Measurements from ENCODE around the gene MATN4. TPM values are rescaled to one million over a fixed set of nuclear protein-coding genes. Genes with fewer than 3 reads are reported as not detected.

MATN4 gene
- total and polyA plus RNA-seq, 4 experiments from 2014 or later, result not detected

- Histone ChIP-seq H3K9me3 (ENCODE audit: control insufficient read depth in 1 of 2, low read length in 2 of 2) (no peaks in the 10 kb centered on the region), H3K4me1 (ENCODE audit: insufficient read depth, low read length) (peaks cover 29% of the 10 kb centered on the region), H3K4me3 (ENCODE audit: low read length in 2 of 2) (no peak overlapping the region), H3K27ac (ENCODE audit: low read depth, low read length) (no peak overlapping the region), H3K27me3 (ENCODE audit: insufficient read depth, low read length) (no peaks in the 10 kb centered on the region), H3K36me3 (ENCODE audit: insufficient read depth, low read length) (no peaks in the 10 kb centered on the region)
- H3K27me3 Mint-ChIP-seq, result no peaks in the 10 kb centered on the region
- peak overlapping the region in 1 of 7 donors; percentile 21 for H3K27ac Mint-ChIP-seq
- intact Hi-C loops (cut with micrococcal nuclease), result no loop called here
- ChIA-PET POLR2A (ENCODE audit: partially characterized antibody) (no interaction called here), CTCF (ENCODE audit: partially characterized antibody) (interaction anchor here (0.6 to 1.4 kb wide), 4 partner anchors 11 to 93 kb away, joined by 3 to 4 read pairs (median 4); no protein-coding TSS in a partner anchor)
- no peak overlapping the region for H3K4me3 Mint-ChIP-seq
- no peak for DNase-seq
- no peaks in the 10 kb centered on the region for H3K9me3 Mint-ChIP-seq
- H3K4me1 Mint-ChIP-seq, result peaks cover 3 to 36% (median 17%) of the 10 kb centered on the region in 4 donors
- H3K36me3 Mint-ChIP-seq, result no peaks in the 10 kb centered on the region
Observed at GRCh38 chr20:45344168-45344860, 36.2 kb upstream of the MATN4 start.

DNA sequence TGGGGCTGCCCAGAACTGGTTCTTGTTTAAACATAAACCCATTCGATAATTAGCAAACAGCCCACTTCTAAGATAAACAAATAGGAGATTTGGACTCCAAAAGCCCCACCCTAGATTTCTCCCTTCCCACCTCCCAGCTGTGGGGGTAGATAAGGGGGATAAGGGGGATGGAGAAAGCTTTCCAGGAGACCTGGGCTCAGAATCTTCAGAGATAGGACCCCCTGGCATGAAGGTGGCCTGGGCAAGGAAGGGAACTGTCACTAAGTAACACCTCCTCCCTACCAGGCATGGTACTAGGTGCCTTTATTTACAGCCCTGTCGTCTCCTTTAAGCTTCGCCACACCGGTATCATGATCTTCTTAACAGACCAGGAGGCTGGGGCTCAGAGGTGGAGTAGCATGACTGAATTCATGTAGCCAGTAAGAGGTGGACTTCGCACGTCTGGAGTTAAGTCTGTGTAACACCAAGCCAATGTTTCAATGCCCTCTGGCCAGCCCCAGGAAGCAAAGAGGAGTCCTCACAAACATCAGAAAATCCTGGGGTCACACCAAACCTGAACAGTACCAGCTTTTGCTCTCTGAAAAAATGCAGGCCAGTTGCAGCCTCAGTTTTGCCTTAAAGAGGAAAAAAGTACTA lies 35.6 kb upstream of the MATN4 start:
- H3K27me3 ChIP-seq (ENCODE audit: insufficient read depth, low read length), result no peaks in the 10 kb centered on the region
- no peaks in the 10 kb centered on the region for H3K36me3 ChIP-seq (ENCODE audit: insufficient read depth, low read length)
- H3K27ac Mint-ChIP-seq, result peak overlapping the region in 1 of 7 donors; percentile 21
- CTCF ChIA-PET (ENCODE audit: partially characterized antibody), result interaction anchor here (0.8 to 1.4 kb wide), 3 partner anchors 19 to 93 kb away, joined by 3 to 4 read pairs (median 4); no protein-coding TSS in a partner anchor
- H3K4me3 Mint-ChIP-seq, result no peak overlapping the region
- no peaks in the 10 kb centered on the region for H3K36me3 Mint-ChIP-seq
- H3K9me3 ChIP-seq (ENCODE audit: control insufficient read depth in 1 of 2, low read length in 2 of 2), result no peaks in the 10 kb centered on the region
- H3K4me1 Mint-ChIP-seq, result peaks cover 3 to 36% (median 17%) of the 10 kb centered on the region in 4 donors
- H3K27ac ChIP-seq (ENCODE audit: low read depth, low read length), result no peak overlapping the region
- H3K9me3 Mint-ChIP-seq, result no peaks in the 10 kb centered on the region
- POLR2A ChIA-PET (ENCODE audit: partially characterized antibody), result no interaction called here
- H3K27me3 Mint-ChIP-seq, result no peaks in the 10 kb centered on the region
- H3K4me1 ChIP-seq (ENCODE audit: insufficient read depth, low read length), result peaks cover 27% of the 10 kb centered on the region
- intact Hi-C loops (cut with micrococcal nuclease), result no loop called here
- H3K4me3 ChIP-seq (ENCODE audit: low read length in 2 of 2), result no peak overlapping the region
- no peak for DNase-seq

DNA sequence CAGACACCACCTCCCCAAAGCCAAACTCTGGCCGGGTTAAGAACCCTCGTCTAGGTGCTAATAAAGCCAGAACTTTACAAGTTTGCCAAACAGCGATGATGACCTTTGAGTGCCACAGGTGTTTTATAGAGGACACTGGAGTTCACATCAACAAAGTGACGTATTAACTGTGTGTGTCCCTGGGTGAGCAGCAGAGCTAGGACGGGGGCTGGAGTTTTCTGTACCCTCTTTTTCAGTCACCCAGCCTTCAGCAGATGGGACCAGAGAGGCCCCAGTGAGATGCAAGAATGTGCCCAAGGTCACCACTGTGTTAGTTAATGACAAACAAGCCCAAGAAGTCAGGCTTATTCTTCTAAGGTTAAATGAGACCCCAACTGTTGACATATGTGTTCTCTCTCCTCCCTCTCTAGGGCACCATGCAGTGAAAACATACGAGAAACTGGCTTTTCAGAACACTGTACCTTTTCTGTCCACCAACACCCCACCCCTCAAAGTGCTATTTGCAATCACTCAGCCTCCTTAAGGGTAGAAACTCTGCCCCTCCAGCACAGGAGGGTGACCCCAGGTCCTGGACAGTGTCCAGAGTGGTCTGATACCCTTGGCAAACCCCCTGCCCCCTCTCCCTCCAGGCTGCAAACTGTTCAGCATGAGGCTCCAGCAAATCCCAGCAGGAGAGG lies 34.9 kb upstream of the MATN4 start:
- Histone ChIP-seq H3K27ac (ENCODE audit: low read depth, low read length) (no peak overlapping the region), H3K4me3 (ENCODE audit: low read length in 2 of 2) (no peak overlapping the region), H3K9me3 (ENCODE audit: control insufficient read depth in 1 of 2, low read length in 2 of 2) (no peaks in the 10 kb centered on the region), H3K36me3 (ENCODE audit: insufficient read depth, low read length) (no peaks in the 10 kb centered on the region), H3K27me3 (ENCODE audit: insufficient read depth, low read length) (no peaks in the 10 kb centered on the region), H3K4me1 (ENCODE audit: insufficient read depth, low read length) (peaks cover 25% of the 10 kb centered on the region)
- no peak for DNase-seq
- Mint-ChIP-seq H3K27me3 (no peaks in the 10 kb centered on the region), H3K4me1 (peaks cover 3 to 36% (median 17%) of the 10 kb centered on the region in 4 donors), H3K9me3 (no peaks in the 10 kb centered on the region), H3K27ac (no peak overlapping the region), H3K36me3 (no peaks in the 10 kb centered on the region), H3K4me3 (no peak overlapping the region)
- POLR2A ChIA-PET (ENCODE audit: partially characterized antibody), result no interaction called here
- intact Hi-C loops (cut with micrococcal nuclease), result no loop called here
- CTCF ChIA-PET (ENCODE audit: partially characterized antibody), result interaction anchor here (1.4 kb wide), 1 partner anchor 94 kb away, joined by 4 read pairs; no protein-coding TSS in a partner anchor

GRCh38 chr20:45341939-45342854 lies 34.1 kb upstream of the MATN4 start:
- ChIA-PET POLR2A (ENCODE audit: partially characterized antibody) (interaction anchor here (0.6 kb wide), 1 partner anchor 469 kb away, joined by 3 read pairs; no protein-coding TSS in a partner anchor), CTCF (ENCODE audit: partially characterized antibody) (interaction anchor here (0.8 to 1.0 kb wide), 2 partner anchors 22 to 94 kb away, joined by 3 to 4 read pairs; no protein-coding TSS in a partner anchor)
- Mint-ChIP-seq H3K4me1 (peaks cover 2 to 30% (median 12%) of the 10 kb centered on the region in 4 donors), H3K4me3 (peak overlapping the region in 1 of 8 donors; percentile 15), H3K27me3 (no peaks in the 10 kb centered on the region), H3K27ac (no peak overlapping the region), H3K9me3 (no peaks in the 10 kb centered on the region), H3K36me3 (no peaks in the 10 kb centered on the region)
- intact Hi-C loops (cut with micrococcal nuclease), result no loop called here
- Histone ChIP-seq H3K27ac (ENCODE audit: low read depth, low read length) (no peak overlapping the region), H3K36me3 (ENCODE audit: insufficient read depth, low read length) (no peaks in the 10 kb centered on the region), H3K4me1 (ENCODE audit: insufficient read depth, low read length) (peaks cover 18% of the 10 kb centered on the region), H3K9me3 (ENCODE audit: control insufficient read depth in 1 of 2, low read length in 2 of 2) (no peaks in the 10 kb centered on the region), H3K4me3 (ENCODE audit: low read length in 2 of 2) (no peak overlapping the region), H3K27me3 (ENCODE audit: insufficient read depth, low read length) (no peaks in the 10 kb centered on the region)
- DNase-seq, result no peak

DNA sequence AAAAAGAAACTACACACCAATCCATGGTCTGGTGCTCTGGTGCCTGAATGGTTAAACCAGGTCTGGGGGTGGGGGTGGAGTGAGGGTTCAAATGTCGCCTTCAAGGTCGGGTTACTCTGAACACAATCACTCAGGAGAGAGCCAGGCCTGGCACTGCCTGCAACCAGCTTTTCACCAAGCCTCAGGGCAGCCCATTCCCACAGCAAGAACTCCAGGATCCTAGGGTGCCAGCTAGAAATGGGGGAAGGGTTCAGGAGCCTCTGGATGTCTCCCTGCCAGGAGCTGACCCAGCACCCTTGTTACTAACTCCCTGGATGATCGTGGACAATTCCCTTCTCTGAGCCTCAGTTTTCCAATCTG lies 33.5 kb upstream of the MATN4 start:
- no peak for DNase-seq
- Mint-ChIP-seq H3K27ac (no peak overlapping the region), H3K9me3 (no peaks in the 10 kb centered on the region), H3K4me3 (no peak overlapping the region), H3K36me3 (no peaks in the 10 kb centered on the region), H3K27me3 (no peaks in the 10 kb centered on the region), H3K4me1 (peaks cover 1 to 23% (median 7%) of the 10 kb centered on the region in 4 donors)
- intact Hi-C loops (cut with micrococcal nuclease), result no loop called here
- Histone ChIP-seq H3K27ac (ENCODE audit: low read depth, low read length) (no peak overlapping the region), H3K9me3 (ENCODE audit: control insufficient read depth in 1 of 2, low read length in 2 of 2) (no peaks in the 10 kb centered on the region), H3K4me3 (ENCODE audit: low read length in 2 of 2) (no peak overlapping the region), H3K4me1 (ENCODE audit: insufficient read depth, low read length) (peaks cover 14% of the 10 kb centered on the region), H3K36me3 (ENCODE audit: insufficient read depth, low read length) (no peaks in the 10 kb centered on the region), H3K27me3 (ENCODE audit: insufficient read depth, low read length) (no peaks in the 10 kb centered on the region)
- ChIA-PET CTCF (ENCODE audit: partially characterized antibody) (interaction anchor here (0.8 to 1.0 kb wide), 2 partner anchors 21 to 95 kb away, joined by 3 to 4 read pairs; no protein-coding TSS in a partner anchor), POLR2A (ENCODE audit: partially characterized antibody) (interaction anchor here (0.6 kb wide), 1 partner anchor 470 kb away, joined by 3 read pairs; no protein-coding TSS in a partner anchor)

GRCh38 chr20:45340951-45341350 lies 32.9 kb upstream of the MATN4 start:
- H3K27me3 ChIP-seq (ENCODE audit: insufficient read depth, low read length), result no peaks in the 10 kb centered on the region
- CTCF ChIA-PET (ENCODE audit: partially characterized antibody), result interaction anchor here (1.0 kb wide), 1 partner anchor 95 kb away, joined by 4 read pairs; no protein-coding TSS in a partner anchor
- no peaks in the 10 kb centered on the region for H3K9me3 ChIP-seq (ENCODE audit: control insufficient read depth in 1 of 2, low read length in 2 of 2)
- POLR2A ChIA-PET (ENCODE audit: partially characterized antibody), result no interaction called here
- H3K4me1 ChIP-seq (ENCODE audit: insufficient read depth, low read length), result peaks cover 8% of the 10 kb centered on the region
- Mint-ChIP-seq H3K27me3 (no peaks in the 10 kb centered on the region), H3K36me3 (no peaks in the 10 kb centered on the region), H3K4me3 (no peak overlapping the region), H3K27ac (no peak overlapping the region), H3K4me1 (peaks cover 0 to 17% (median 4%) of the 10 kb centered on the region in 4 donors), H3K9me3 (no peaks in the 10 kb centered on the region)
- intact Hi-C loops (cut with micrococcal nuclease), result no loop called here
- H3K4me3 ChIP-seq (ENCODE audit: low read length in 2 of 2), result no peak overlapping the region
- no peak overlapping the region for H3K27ac ChIP-seq (ENCODE audit: low read depth, low read length)
- no peak for DNase-seq
- H3K36me3 ChIP-seq (ENCODE audit: insufficient read depth, low read length), result no peaks in the 10 kb centered on the region
